Coronary artery (tissue), 2 donors: ENCODE results near the gene MAP3K14.

Experiments used
- DNase-seq: peaks from one replicate; pipeline ENCODE4 v3.0.0-alpha.2; 2017; ENCODE audit warnings: low spot score
- H3K27ac ChIP-seq, 2 donors: fragments of 200-600 bp; sonication (generic); one replicate each; pipeline ENCODE4 v1.5.1; 2016 to 2019
- H3K4me3 ChIP-seq: fragments of 200-600 bp; sonication (generic); 2 replicates; pipeline ENCODE4 v1.5.1; 2016; ENCODE audit warnings: mild to moderate bottlenecking, moderate library complexity
- CTCF ChIP-seq: fragments of 200-600 bp; sonication (generic); IDR thresholded peaks from one replicate; pipeline ENCODE4 v1.5.1; 2019; ENCODE audit warnings: antibody characterized with exemption

The MAP3K14 gene

GRCh38 chr17:45357364-45357997 lies 40.7 kb upstream of the MAP3K14 start:
- no peak for TF ChIP-seq CTCF
- DNase-seq, result no peak
- H3K27ac ChIP-seq, result no peak overlapping the region
- H3K4me3 ChIP-seq, result no peak overlapping the region

- DNase-seq, result peak; percentile 24
- H3K27ac ChIP-seq, result no peak overlapping the region
- TF ChIP-seq CTCF, result no peak
- H3K4me3 ChIP-seq, result no peak overlapping the region
Observed at GRCh38 chr17:45355087-45355486, 38.3 kb upstream of the MAP3K14 start.

DNA sequence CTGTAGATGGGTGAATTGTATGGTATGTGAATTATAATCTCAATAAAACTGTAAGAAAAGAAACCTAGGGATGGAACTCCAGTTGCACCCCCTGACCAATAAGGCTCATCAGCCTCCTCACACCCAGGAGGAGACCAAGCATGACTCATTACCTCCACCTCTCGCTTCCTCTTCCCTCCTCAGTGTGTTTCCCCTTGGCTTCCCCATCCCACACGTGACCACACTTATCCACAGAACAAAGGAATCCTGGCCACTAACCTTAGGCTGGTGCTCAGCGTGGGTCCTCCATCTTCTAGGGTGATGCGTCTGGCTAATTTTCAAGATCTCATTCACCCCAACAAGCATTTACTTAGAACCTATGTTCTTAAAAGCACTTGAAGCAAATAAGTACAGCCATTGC lies 36.2 kb upstream of the MAP3K14 start:
- Histone ChIP-seq H3K27ac (no peak overlapping the region), H3K4me3 (no peak overlapping the region)
- no peak for TF ChIP-seq CTCF
- peak; percentile 45 for DNase-seq

GRCh38 chr17:45351831-45352230 lies 35.0 kb upstream of the MAP3K14 start:
- no peak overlapping the region for H3K4me3 ChIP-seq
- no peak for DNase-seq
- no peak overlapping the region for H3K27ac ChIP-seq
- no peak for TF ChIP-seq CTCF

GRCh38 chr17:45347444-45347843 lies 30.6 kb upstream of the MAP3K14 start:
- H3K27ac ChIP-seq, result no peak overlapping the region
- DNase-seq, result no peak
- no peak overlapping the region for H3K4me3 ChIP-seq
- no peak for TF ChIP-seq CTCF

GRCh38 chr17:45346216-45347015 lies 29.6 kb upstream of the MAP3K14 start:
- DNase-seq, result peak; percentile 71
- Histone ChIP-seq H3K27ac (peak overlapping the region in 1 of 2 donors; percentile 72), H3K4me3 (no peak overlapping the region)
- no peak for TF ChIP-seq CTCF
